Ovary (tissue), 3 donors: ENCODE data around the gene ZNF76.

Experiments used
- CTCF ChIP-seq, 3 donors: fragments of 450-650 bp in 2 of 3; fragments of 200-600 bp in 1 of 3; IDR thresholded peaks; one replicate each; pipeline versions ENCODE4 v1.5.1 to v1.8.0; 2016 to 2022; ENCODE audit warnings: antibody characterized with exemption in 3 of 3, mild to moderate bottlenecking in 1 of 3
- EP300 ChIP-seq: sonication (generic); formaldehyde crosslinking; IDR thresholded peaks from one replicate; pipeline ENCODE4 v1.6.1; 2017; ENCODE audit warnings: antibody characterized with exemption
- POLR2A ChIP-seq: fragments of 450-650 bp; IDR thresholded peaks from one replicate; pipeline ENCODE4 v1.6.1; 2017; ENCODE audit warnings: antibody characterized with exemption, mild to moderate bottlenecking, moderate library complexity
- donor health status: DM: no; HTN: no; CAD: no.

- no peak for TF ChIP-seq CTCF (IDR thresholded peaks at IDR 0.05)
- TF ChIP-seq EP300 = no peak
- no peak for TF ChIP-seq POLR2A
Measured at GRCh38 chr6:35215665-35216411, 43.7 kb upstream of the ZNF76 start.
